ENCODE data around the gene CCL4. TPM values are rescaled to one million over a fixed set of nuclear protein-coding genes. Genes with fewer than 3 reads are reported as not detected.
"Not testable (repeated sequence)": the region's sequence is repeated elsewhere in the genome, so short reads cannot be mapped to it uniquely, and the experiment has no call there.

Gene CCL4
- polyA plus RNA-seq = 1,000 to 10,000 TPM in 1 of 3 donors, 100 to 1,000 TPM in 2; 748 to 1,008 (median 970) TPM

DNA sequence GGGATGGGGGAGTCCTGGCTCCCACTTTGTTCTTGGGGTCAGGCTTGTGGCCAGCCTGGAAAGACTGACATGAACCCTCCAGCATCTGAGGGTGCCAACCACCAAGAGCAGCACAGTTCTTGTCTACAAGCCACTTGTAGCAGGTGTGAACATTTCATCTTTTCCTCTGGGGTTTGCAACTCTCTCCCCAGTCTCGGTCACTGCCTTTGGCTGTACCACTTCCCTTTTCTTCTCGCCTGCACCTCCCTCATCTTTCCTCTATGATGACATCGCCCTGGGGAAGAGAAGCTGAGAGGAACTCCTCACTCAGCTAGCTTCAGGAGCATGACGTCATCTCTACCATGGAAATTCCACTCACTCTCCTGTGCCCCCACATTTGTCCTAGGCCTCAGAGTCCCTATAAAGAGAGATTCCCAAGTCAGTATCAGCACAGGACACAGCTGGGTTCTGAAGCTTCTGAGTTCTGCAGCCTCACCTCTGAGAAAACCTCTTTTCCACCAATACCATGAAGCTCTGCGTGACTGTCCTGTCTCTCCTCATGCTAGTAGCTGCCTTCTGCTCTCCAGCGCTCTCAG, at the start of gene CCL4:
Gene CCL4 (plus strand): TSS at position 427 of the 575 bp plus-strand sequence. CDS start 79 bp downstream, at position 506.
- H3K4me3 Mint-ChIP-seq = peak within 1 kb of the TSS; percentile 99 to 100 (median 99)
- peak within 1 kb of the TSS; percentile 94 to 99 (median 98) for H3K27ac Mint-ChIP-seq
- peaks cover 14 to 21% (median 17%) of the 10 kb centered on the region in 3 donors for H3K27me3 Mint-ChIP-seq (ENCODE audit: low read depth in 3 of 3)
- not testable (repeated sequence) for H3K9me3 Mint-ChIP-seq
- DNase-seq = peak; percentile 87 to 90 (median 89)
- H3K4me1 Mint-ChIP-seq = peaks cover 70 to 85% of the 10 kb centered on the region in 2 donors
- H3K36me3 Mint-ChIP-seq = peaks cover 29 to 34% (median 34%) of the 10 kb centered on the region in 3 donors

DNA sequence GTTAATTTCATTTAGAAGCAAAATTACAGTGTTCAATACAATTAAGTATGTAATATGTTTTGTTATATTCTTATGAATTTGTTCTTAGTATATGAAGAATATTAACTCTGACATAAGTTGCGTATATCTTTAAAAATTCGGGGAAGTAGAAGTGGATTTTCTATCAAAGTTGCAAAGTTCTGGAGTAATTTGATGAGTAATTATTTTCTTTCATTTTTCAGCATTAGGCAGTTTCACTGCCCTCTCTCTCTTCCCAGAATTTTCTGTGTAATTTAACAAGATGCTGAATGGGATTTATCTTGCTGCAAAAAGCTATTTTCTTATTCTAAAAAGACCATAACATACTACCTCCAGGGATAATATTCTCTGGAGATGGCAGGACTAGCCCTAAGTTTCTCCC, 48.5 kb upstream of the CCL4 start:
- Mint-ChIP-seq H3K36me3 (peaks cover 10 to 31% (median 18%) of the 10 kb centered on the region in 3 donors), H3K27ac (peak overlapping the region in 1 of 6 donors; percentile 80), H3K4me1 (peaks cover 12 to 27% of the 10 kb centered on the region in 2 donors), H3K9me3 (peaks cover 0 to 20% (median 11%) of the 10 kb centered on the region in 6 donors), H3K4me3 (no peak overlapping the region), H3K27me3 (ENCODE audit: low read depth in 3 of 3) (peaks cover 2 to 4% (median 2%) of the 10 kb centered on the region in 3 donors)
- DNase-seq = no peak

DNA sequence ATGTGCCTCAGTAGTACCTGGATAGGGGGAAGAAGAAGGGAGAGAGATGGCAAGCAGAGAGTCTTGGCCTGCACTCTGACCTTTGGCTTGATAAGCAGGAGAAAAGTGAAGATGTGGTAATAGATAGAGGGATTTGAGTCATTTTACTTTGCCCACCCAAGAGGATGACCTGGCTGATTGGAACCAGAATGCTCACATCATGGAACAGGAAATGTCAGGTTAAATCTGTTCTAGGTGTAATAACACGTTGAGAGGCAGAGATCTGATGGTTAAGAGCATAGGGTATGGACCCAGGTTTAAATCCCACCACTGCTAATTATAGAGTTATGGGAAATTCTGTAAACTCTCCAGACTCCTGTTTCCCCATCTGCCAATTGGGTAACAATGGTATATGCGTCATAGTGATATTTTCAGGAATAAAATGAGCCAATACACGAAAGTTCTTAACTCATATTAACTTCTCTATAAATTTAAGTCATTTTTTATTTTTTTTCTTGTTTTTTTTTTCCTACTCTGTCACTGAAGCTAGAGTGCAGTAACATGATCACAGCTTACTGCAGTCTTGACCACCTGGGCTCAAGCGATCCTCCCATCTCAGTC, 47.6 kb upstream of the CCL4 start:
- H3K4me3 Mint-ChIP-seq = no peak overlapping the region
- peaks cover 14 to 28% of the 10 kb centered on the region in 2 donors for H3K4me1 Mint-ChIP-seq
- H3K27ac Mint-ChIP-seq = peak overlapping the region in 2 of 6 donors; percentile 11 to 43
- peaks cover 10 to 28% (median 16%) of the 10 kb centered on the region in 3 donors for H3K36me3 Mint-ChIP-seq
- H3K27me3 Mint-ChIP-seq (ENCODE audit: low read depth in 3 of 3) = peaks cover 2 to 4% (median 3%) of the 10 kb centered on the region in 3 donors
- H3K9me3 Mint-ChIP-seq = peaks cover 0 to 14% (median 8%) of the 10 kb centered on the region in 6 donors
- no peak for DNase-seq

DNA sequence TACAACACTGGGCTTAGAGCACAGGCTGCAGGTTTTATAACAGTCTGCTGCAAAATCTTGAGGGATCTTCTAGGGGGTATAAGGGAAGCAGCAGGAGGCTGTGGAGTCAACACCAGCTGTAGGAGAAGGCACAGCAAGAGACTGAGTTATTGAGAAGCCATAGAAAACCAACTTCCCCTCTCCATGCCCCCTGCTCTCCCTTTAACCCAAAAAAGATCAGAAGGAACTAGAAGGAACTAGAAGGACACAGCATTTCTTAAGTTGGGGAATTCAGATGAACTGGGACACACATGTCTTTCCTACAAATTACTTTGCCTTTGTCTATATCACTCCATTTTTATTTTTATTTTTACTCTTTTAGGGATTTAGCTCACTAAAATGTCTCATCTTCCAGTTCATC, 45.7 kb upstream of the CCL4 start:
- H3K27ac Mint-ChIP-seq = peak overlapping the region in 3 of 6 donors; percentile 6 to 54 (median 51)
- peaks cover 0 to 13% (median 8%) of the 10 kb centered on the region in 3 donors for H3K36me3 Mint-ChIP-seq
- H3K4me3 Mint-ChIP-seq = no peak overlapping the region
- H3K4me1 Mint-ChIP-seq = peaks cover 26 to 47% of the 10 kb centered on the region in 2 donors
- H3K27me3 Mint-ChIP-seq (ENCODE audit: low read depth in 3 of 3) = peaks cover 2 to 4% (median 3%) of the 10 kb centered on the region in 3 donors
- DNase-seq = no peak
- H3K9me3 Mint-ChIP-seq = peaks cover 0 to 5% (median 0%) of the 10 kb centered on the region in 6 donors

DNA sequence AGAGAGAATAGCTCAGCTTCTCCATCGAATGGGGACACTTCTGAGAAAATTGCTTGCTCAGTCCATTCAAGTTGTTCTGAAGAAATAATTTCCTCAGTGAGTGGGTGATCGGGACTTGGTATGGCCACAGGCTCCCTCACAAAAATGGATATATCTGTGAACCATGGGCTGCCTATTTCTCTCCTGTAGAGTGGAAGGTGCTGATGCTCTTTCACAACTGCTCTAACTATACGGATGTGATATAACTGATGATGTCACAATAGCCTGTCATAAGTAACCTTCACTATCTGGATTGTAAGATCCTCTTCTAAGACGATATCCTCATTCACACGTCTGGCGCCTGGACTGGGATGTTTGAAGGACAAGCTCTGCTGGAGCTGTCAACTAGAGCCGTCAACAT, 44.2 kb upstream of the CCL4 start:
- peaks cover 1 to 4% (median 2%) of the 10 kb centered on the region in 3 donors for H3K27me3 Mint-ChIP-seq (ENCODE audit: low read depth in 3 of 3)
- H3K27ac Mint-ChIP-seq = peak overlapping the region in 3 of 6 donors; percentile 31 to 72 (median 38)
- H3K9me3 Mint-ChIP-seq = peaks cover 0 to 8% (median 0%) of the 10 kb centered on the region in 6 donors
- H3K4me1 Mint-ChIP-seq = peaks cover 40 to 62% of the 10 kb centered on the region in 2 donors
- peaks cover 0 to 12% (median 9%) of the 10 kb centered on the region in 3 donors for H3K36me3 Mint-ChIP-seq
- no peak for DNase-seq
- H3K4me3 Mint-ChIP-seq = no peak overlapping the region

DNA sequence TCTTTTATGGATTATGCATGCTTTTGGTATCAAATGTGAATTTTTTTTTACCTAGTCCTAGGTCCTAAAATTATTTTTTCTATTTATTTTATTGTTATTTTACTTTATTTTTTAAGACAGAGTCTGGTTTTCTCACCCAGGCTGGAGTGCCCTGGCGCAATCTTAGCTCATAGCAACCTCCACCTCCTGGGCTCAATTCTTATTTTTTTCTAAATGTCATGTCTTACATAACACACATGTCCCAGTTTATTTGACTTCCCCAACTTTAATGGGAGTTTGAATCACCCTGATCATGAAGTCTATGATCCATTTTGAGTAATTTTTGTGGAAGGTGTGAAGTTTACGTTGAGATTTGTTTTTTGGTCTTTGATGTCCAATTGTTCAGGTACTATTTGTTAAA, 42.8 kb upstream of the CCL4 start:
- Mint-ChIP-seq H3K27me3 (ENCODE audit: low read depth in 3 of 3) (peaks cover 1 to 6% (median 4%) of the 10 kb centered on the region in 3 donors), H3K36me3 (peaks cover 0 to 12% (median 9%) of the 10 kb centered on the region in 3 donors), H3K27ac (peak overlapping the region in 3 of 6 donors; percentile 55 to 96 (median 65)), H3K9me3 (peaks cover 0 to 8% (median 0%) of the 10 kb centered on the region in 6 donors), H3K4me3 (no peak overlapping the region), H3K4me1 (peaks cover 49 to 67% of the 10 kb centered on the region in 2 donors)
- no peak for DNase-seq

DNA sequence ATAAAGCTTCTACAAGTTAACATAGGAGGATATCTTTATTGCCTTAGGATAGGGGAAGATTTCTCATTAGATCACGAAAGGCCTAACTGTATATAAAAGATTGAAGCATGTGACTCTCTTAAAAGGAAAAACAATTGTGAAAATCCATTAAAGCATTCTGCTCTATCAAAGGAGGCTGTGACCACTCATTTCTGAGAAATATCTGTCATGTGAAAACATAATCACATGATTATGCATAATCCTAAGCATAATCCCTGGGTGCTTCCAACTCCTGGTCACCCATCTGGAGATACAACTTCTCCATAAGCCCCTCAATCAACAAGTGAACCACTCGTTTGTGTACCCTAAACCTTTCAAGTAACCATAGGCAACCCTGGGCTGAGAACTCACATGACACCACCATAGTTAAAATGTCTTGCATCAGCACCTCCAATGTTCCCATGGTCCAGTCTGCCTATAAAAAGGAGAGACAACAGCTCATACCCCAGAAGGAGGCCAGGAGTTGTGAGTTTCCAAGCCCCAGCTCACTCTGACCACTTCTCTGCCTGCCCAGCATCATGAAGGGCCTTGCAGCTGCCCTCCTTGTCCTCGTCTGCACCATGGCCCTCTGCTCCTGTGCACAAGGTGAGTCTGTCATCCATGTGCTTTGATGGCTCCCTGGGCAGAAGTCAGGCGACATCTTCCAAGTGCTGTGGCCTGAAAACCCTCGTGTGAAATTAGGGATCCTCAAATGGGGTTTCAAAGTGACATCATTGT, 39.7 kb upstream of the CCL4 start, which contains the start of gene CCL18:
Gene CCL18 (plus strand): TSS at position 487 of the 756 bp plus-strand sequence. CDS start 71 bp downstream, at position 558.
- Mint-ChIP-seq H3K4me3 (peak within 1 kb of the TSS in 4 of 5 donors; percentile 33 to 80 (median 36)), H3K4me1 (peaks cover 77 to 86% of the 10 kb centered on the region in 2 donors), H3K36me3 (peaks cover 0 to 7% (median 3%) of the 10 kb centered on the region in 3 donors), H3K9me3 (peaks cover 0 to 6% (median 0%) of the 10 kb centered on the region in 6 donors), H3K27me3 (ENCODE audit: low read depth in 3 of 3) (peaks cover 9 to 20% (median 12%) of the 10 kb centered on the region in 3 donors), H3K27ac (peak within 1 kb of the TSS; percentile 94 to 100 (median 98))
- DNase-seq = no peak

DNA sequence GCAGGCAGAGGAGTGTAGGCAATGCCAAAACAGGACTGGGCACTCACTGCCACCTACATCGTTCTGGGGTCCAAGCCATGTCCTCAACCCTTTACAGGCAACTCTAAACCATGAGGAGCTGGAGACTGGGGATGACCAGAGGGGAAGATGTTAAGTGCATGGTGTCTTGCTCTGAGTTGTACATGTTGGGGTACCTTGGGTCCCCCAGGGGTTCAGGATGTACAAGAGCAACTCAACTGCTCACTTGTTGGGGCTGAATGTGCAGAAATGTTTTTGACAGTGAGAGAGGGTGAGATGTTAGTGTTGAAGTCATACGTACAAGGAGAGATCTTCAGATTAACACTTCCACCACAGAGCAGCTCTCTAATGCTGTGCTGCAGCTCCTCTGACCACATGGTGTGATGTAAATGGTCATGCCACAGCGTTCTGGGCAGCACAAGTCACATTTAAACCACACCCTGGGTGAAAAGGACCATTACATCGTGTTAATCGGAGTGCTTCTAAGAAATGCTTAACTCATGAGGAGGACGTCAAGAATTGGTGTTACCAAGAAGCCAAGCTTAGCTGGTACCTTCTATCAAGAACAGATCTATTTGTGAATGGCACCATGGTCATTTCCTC, 37.2 kb upstream of the CCL4 start:
- peak overlapping the region; percentile 94 to 100 (median 98) for H3K27ac Mint-ChIP-seq
- peaks cover 92 to 100% of the 10 kb centered on the region in 2 donors for H3K4me1 Mint-ChIP-seq
- peaks cover 0 to 9% (median 4%) of the 10 kb centered on the region in 3 donors for H3K36me3 Mint-ChIP-seq
- peaks cover 8 to 18% (median 9%) of the 10 kb centered on the region in 3 donors for H3K27me3 Mint-ChIP-seq (ENCODE audit: low read depth in 3 of 3)
- H3K9me3 Mint-ChIP-seq = peaks cover 0 to 6% (median 0%) of the 10 kb centered on the region in 6 donors
- peak; percentile 91 to 95 (median 94) for DNase-seq
- H3K4me3 Mint-ChIP-seq = peak overlapping the region; percentile 62 to 80 (median 75)

DNA sequence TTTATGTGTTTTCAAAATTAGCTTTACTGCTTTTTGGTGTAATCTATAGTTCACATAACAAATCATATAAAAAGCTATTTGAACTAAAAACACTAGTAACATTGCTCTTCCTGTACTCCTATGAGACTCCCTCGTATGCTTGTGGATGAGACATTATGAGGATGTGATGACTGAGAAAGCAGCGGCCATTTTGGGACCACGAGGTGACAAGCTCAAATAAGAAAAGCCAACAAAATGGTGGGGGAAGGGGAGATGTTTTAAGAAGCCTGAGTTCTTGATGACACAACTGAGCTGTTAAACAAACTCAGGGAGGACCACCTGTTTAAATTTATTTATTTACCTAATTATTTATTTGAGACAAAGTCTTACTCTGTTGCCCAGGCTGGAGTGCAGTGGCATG, 35.1 kb upstream of the CCL4 start:
- peaks cover 12 to 18% (median 13%) of the 10 kb centered on the region in 3 donors for H3K27me3 Mint-ChIP-seq (ENCODE audit: low read depth in 3 of 3)
- H3K9me3 Mint-ChIP-seq = no peaks in the 10 kb centered on the region
- peaks cover 0 to 6% (median 4%) of the 10 kb centered on the region in 3 donors for H3K36me3 Mint-ChIP-seq
- peaks cover 100% of the 10 kb centered on the region in 2 donors for H3K4me1 Mint-ChIP-seq
- H3K4me3 Mint-ChIP-seq = peak overlapping the region; percentile 20 to 80 (median 64)
- peak in 1 of 3 donors; percentile 39 for DNase-seq
- peak overlapping the region; percentile 94 to 100 (median 98) for H3K27ac Mint-ChIP-seq

DNA sequence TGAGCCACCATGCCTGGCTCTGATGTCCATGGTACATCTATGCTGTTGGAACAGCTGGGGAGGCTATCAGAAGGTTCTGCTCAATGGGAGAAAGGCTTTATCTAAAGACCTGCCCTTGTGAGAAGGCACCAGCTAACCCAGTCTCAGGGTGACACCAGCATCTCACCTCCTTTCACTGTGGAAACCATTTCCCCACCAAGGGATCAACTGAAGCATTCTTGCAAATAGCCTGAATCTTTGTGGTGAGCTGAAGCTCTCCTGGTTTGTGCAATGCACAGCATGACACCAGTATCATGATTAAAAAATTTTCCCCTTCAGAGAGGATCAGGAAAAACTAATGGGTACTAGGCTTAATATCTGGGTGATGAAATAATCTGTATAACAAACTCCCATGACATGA, 34.5 kb upstream of the CCL4 start:
- peak overlapping the region; percentile 94 to 100 (median 98) for H3K27ac Mint-ChIP-seq
- peak; percentile 52 to 67 (median 61) for DNase-seq
- peak overlapping the region; percentile 58 to 81 (median 64) for H3K4me3 Mint-ChIP-seq
- H3K9me3 Mint-ChIP-seq = no peaks in the 10 kb centered on the region
- peaks cover 100% of the 10 kb centered on the region in 2 donors for H3K4me1 Mint-ChIP-seq
- H3K27me3 Mint-ChIP-seq (ENCODE audit: low read depth in 3 of 3) = peaks cover 12 to 18% (median 13%) of the 10 kb centered on the region in 3 donors
- H3K36me3 Mint-ChIP-seq = peaks cover 0 to 5% (median 4%) of the 10 kb centered on the region in 3 donors

DNA sequence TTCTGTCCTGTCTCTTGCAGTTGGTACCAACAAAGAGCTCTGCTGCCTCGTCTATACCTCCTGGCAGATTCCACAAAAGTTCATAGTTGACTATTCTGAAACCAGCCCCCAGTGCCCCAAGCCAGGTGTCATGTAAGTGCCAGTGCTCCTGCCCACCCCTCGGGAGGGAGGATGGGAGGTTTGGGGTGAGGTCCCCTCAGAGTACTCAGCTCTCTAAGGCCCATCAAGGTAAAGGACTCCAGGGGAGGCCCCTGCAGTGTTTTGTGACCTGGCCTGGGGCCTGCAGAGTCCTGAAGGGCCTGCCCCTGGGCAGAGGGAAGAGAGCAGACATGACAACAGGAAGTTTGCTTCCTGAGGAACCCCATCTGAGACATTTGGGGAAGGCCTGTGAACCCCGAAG, 33.2 kb upstream of the CCL4 start:
- Mint-ChIP-seq H3K9me3 (no peaks in the 10 kb centered on the region), H3K27me3 (ENCODE audit: low read depth in 3 of 3) (peaks cover 12 to 14% (median 14%) of the 10 kb centered on the region in 3 donors), H3K27ac (peak overlapping the region; percentile 94 to 100 (median 98)), H3K4me3 (peak overlapping the region; percentile 28 to 91 (median 58)), H3K4me1 (peaks cover 94 to 99% of the 10 kb centered on the region in 2 donors), H3K36me3 (peaks cover 0 to 5% (median 5%) of the 10 kb centered on the region in 3 donors)
- no peak for DNase-seq

DNA sequence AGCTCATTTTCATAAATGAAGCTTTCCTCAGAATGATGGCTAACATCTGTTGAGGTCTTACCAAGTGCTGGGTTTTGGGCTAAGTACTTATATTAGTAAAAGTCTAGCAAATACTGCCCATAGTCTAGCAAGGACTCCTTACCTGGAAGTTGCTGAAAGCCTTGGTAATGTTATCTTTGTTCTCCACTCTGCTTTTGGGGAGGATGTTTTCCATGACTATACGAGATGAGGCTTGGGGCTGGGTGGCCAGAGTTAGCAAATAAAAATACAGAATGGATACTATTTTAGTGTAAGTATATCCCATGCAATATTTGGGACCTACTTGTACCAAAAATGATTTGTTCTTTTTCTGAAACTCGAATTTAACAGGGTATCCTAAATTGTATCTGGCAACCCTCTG, 31.9 kb upstream of the CCL4 start:
- peaks cover 87 to 99% of the 10 kb centered on the region in 2 donors for H3K4me1 Mint-ChIP-seq
- peaks cover 0 to 2% (median under 1%) of the 10 kb centered on the region in 6 donors for H3K9me3 Mint-ChIP-seq
- peaks cover 6 to 10% (median 8%) of the 10 kb centered on the region in 3 donors for H3K27me3 Mint-ChIP-seq (ENCODE audit: low read depth in 3 of 3)
- H3K4me3 Mint-ChIP-seq = peak overlapping the region; percentile 42 to 91 (median 58)
- H3K36me3 Mint-ChIP-seq = peaks cover 2 to 11% (median 8%) of the 10 kb centered on the region in 3 donors
- no peak for DNase-seq
- H3K27ac Mint-ChIP-seq = peak overlapping the region; percentile 94 to 100 (median 98)

Measured in immature natural killer cell (primary cell).